Measurements from ENCODE around the gene SLC38A10.

Gene SLC38A10

GRCh38 chr17:81207610-81208581 is 87.2 kb downstream of the SLC38A10 start:
- DNase-seq (ENCODE audit: low spot score), result peak; percentile 88

GRCh38 chr17:81206657-81207056 is 88.5 kb downstream of the SLC38A10 start:
- no peak for DNase-seq (ENCODE audit: low spot score)

- DNase-seq (ENCODE audit: low spot score), result no peak
These were observed 88.9 kb downstream of the SLC38A10 start for GRCh38 chr17:81206166-81206565.

- peak; percentile 30 for DNase-seq (ENCODE audit: low spot score)
These were observed 90.5 kb downstream of the SLC38A10 start for GRCh38 chr17:81204578-81204977.

GRCh38 chr17:81203136-81203535 is 92.0 kb downstream of the SLC38A10 start:
- no peak for DNase-seq (ENCODE audit: low spot score)

GRCh38 chr17:81202318-81202717 is 92.8 kb downstream of the SLC38A10 start:
- DNase-seq (ENCODE audit: low spot score), result no peak

- peak; percentile 84 for DNase-seq (ENCODE audit: low spot score)
These were observed 94.2 kb downstream of the SLC38A10 start for GRCh38 chr17:81200695-81201580.

- no peak for DNase-seq (ENCODE audit: low spot score)
These were observed 94.9 kb downstream of the SLC38A10 start for GRCh38 chr17:81200201-81200600.

- DNase-seq (ENCODE audit: low spot score), result no peak
These were observed 95.7 kb downstream of the SLC38A10 start for GRCh38 chr17:81199482-81199830.

GRCh38 chr17:81198826-81199481 is 96.2 kb downstream of the SLC38A10 start:
- DNase-seq (ENCODE audit: low spot score), result no peak

GRCh38 chr17:81197831-81198490 is 97.1 kb downstream of the SLC38A10 start:
- DNase-seq (ENCODE audit: low spot score), result no peak

GRCh38 chr17:81197409-81197795 is 97.7 kb downstream of the SLC38A10 start:
- DNase-seq (ENCODE audit: low spot score), result no peak

- DNase-seq (ENCODE audit: low spot score), result no peak
These were observed 98.3 kb downstream of the SLC38A10 start for GRCh38 chr17:81196505-81197408.

- DNase-seq (ENCODE audit: low spot score), result no peak
These were observed 99.1 kb downstream of the SLC38A10 start for GRCh38 chr17:81195941-81196495.

All from NAMALWA (cell line).